Measurements from ENCODE around the gene MACROH2A1. TPM values are rescaled to one million over a fixed set of nuclear protein-coding genes. Genes with fewer than 3 reads are reported as not detected.

MACROH2A1 gene
- total RNA-seq, 1 experiment from 2014 or later, result 83.8 TPM

DNA sequence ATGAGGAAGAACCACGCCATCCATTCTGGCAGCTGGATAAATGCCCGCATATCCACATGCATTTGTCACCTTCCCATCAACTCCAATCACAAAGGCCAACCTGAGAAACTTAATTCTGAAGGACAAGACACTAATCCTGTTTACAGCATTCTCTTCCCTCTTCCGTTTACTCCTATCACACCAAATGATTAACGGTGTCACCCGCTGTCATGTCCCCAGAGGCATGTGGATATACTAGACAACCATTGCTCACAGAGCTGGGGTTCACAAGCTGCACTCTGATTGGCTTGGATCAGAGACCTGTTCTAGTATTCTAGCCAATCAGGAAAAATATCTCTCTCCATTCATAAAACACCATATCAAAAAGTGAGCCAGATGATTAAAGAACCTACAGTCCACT lies 3.6 kb downstream of the MACROH2A1 start (continued):
- TF ChIP-seq OVOL2 (CRISPR knock-in tag; IDR thresholded peaks at IDR 0.05; ENCODE audit: borderline replicate concordance), result no peak
- TF ChIP-seq, protein P1, sequence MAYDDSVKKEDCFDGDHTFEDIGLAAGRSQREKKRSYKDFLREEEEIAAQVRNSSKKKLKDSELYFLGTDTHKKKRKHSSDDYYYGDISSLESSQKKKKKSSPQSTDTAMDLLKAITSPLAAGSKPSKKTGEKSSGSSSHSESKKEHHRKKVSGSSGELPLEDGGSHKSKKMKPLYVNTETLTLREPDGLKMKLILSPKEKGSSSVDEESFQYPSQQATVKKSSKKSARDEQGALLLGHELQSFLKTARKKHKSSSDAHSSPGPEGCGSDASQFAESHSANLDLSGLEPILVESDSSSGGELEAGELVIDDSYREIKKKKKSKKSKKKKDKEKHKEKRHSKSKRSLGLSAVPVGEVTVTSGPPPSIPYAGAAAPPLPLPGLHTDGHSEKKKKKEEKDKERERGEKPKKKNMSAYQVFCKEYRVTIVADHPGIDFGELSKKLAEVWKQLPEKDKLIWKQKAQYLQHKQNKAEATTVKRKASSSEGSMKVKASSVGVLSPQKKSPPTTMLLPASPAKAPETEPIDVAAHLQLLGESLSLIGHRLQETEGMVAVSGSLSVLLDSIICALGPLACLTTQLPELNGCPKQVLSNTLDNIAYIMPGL (CRISPR knock-in tag; IDR thresholded peaks at IDR 0.05), result no peak
- no peak for TF ChIP-seq FOXP1 (CRISPR knock-in tag; IDR thresholded peaks at IDR 0.05; ENCODE audit: borderline replicate concordance)

DNA sequence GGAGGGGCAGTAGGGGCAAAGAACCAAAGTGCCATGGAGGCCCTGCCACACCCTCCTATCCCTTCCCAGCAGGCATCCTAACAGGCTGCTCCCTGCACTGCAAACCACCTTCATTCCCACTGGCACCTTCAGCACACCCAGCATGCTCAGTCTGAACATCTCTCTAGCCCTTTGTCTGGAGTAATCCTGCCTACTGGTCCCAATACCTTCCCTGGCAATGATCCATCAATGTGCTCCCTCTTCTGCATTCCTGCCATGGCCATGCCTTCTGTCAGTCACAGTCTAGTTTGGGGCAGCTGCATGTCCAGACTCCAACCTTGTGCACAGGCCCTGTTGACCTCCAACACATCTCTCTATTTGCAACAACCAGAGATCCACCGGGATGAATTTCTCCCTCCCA lies 4.9 kb downstream of the MACROH2A1 start:
- ChIA-PET CTCF (no interaction called here), POLR2A (no interaction called here)
- DNase-seq (ENCODE audit: low spot score) (no peak), ATAC-seq (no peak)
- Mint-ChIP-seq H3K4me3 (no peak overlapping the region), H3K27me3 (ENCODE audit: low read depth) (peaks cover 28% of the 10 kb centered on the region), H3K36me3 (peaks cover 7% of the 10 kb centered on the region; the same call in 1 of the 2 replicates), H3K4me1 (peaks cover 16% of the 10 kb centered on the region), H3K9me3 (no peaks in the 10 kb centered on the region), H3K27ac (no peak overlapping the region)
- TF ChIP-seq SMAD4 (CRISPR knock-in tag; IDR thresholded peaks at IDR 0.05) (no peak), OVOL2 (CRISPR knock-in tag; IDR thresholded peaks at IDR 0.05; ENCODE audit: borderline replicate concordance) (no peak), ELF4 (CRISPR knock-in tag; IDR thresholded peaks at IDR 0.05; ENCODE audit: low read depth) (no peak)
- TF ChIP-seq, protein P2, sequence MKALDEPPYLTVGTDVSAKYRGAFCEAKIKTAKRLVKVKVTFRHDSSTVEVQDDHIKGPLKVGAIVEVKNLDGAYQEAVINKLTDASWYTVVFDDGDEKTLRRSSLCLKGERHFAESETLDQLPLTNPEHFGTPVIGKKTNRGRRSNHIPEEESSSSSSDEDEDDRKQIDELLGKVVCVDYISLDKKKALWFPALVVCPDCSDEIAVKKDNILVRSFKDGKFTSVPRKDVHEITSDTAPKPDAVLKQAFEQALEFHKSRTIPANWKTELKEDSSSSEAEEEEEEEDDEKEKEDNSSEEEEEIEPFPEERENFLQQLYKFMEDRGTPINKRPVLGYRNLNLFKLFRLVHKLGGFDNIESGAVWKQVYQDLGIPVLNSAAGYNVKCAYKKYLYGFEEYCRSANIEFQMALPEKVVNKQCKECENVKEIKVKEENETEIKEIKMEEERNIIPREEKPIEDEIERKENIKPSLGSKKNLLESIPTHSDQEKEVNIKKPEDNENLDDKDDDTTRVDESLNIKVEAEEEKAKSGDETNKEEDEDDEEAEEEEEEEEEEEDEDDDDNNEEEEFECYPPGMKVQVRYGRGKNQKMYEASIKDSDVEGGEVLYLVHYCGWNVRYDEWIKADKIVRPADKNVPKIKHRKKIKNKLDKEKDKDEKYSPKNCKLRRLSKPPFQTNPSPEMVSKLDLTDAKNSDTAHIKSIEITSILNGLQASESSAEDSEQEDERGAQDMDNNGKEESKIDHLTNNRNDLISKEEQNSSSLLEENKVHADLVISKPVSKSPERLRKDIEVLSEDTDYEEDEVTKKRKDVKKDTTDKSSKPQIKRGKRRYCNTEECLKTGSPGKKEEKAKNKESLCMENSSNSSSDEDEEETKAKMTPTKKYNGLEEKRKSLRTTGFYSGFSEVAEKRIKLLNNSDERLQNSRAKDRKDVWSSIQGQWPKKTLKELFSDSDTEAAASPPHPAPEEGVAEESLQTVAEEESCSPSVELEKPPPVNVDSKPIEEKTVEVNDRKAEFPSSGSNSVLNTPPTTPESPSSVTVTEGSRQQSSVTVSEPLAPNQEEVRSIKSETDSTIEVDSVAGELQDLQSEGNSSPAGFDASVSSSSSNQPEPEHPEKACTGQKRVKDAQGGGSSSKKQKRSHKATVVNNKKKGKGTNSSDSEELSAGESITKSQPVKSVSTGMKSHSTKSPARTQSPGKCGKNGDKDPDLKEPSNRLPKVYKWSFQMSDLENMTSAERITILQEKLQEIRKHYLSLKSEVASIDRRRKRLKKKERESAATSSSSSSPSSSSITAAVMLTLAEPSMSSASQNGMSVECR (CRISPR knock-in tag; IDR thresholded peaks at IDR 0.05; ENCODE audit: borderline replicate concordance), result no peak
- TF ChIP-seq, protein P3, sequence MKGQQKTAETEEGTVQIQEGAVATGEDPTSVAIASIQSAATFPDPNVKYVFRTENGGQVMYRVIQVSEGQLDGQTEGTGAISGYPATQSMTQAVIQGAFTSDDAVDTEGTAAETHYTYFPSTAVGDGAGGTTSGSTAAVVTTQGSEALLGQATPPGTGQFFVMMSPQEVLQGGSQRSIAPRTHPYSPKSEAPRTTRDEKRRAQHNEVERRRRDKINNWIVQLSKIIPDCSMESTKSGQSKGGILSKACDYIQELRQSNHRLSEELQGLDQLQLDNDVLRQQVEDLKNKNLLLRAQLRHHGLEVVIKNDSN (CRISPR knock-in tag; IDR thresholded peaks at IDR 0.05), result no peak
- TF ChIP-seq, protein P1 (CRISPR knock-in tag; IDR thresholded peaks at IDR 0.05), result no peak
- TF ChIP-seq, protein P4, sequence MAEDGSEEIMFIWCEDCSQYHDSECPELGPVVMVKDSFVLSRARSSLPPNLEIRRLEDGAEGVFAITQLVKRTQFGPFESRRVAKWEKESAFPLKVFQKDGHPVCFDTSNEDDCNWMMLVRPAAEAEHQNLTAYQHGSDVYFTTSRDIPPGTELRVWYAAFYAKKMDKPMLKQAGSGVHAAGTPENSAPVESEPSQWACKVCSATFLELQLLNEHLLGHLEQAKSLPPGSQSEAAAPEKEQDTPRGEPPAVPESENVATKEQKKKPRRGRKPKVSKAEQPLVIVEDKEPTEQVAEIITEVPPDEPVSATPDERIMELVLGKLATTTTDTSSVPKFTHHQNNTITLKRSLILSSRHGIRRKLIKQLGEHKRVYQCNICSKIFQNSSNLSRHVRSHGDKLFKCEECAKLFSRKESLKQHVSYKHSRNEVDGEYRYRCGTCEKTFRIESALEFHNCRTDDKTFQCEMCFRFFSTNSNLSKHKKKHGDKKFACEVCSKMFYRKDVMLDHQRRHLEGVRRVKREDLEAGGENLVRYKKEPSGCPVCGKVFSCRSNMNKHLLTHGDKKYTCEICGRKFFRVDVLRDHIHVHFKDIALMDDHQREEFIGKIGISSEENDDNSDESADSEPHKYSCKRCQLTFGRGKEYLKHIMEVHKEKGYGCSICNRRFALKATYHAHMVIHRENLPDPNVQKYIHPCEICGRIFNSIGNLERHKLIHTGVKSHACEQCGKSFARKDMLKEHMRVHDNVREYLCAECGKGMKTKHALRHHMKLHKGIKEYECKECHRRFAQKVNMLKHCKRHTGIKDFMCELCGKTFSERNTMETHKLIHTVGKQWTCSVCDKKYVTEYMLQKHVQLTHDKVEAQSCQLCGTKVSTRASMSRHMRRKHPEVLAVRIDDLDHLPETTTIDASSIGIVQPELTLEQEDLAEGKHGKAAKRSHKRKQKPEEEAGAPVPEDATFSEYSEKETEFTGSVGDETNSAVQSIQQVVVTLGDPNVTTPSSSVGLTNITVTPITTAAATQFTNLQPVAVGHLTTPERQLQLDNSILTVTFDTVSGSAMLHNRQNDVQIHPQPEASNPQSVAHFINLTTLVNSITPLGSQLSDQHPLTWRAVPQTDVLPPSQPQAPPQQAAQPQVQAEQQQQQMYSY (CRISPR knock-in tag; IDR thresholded peaks at IDR 0.05), result no peak

DNA sequence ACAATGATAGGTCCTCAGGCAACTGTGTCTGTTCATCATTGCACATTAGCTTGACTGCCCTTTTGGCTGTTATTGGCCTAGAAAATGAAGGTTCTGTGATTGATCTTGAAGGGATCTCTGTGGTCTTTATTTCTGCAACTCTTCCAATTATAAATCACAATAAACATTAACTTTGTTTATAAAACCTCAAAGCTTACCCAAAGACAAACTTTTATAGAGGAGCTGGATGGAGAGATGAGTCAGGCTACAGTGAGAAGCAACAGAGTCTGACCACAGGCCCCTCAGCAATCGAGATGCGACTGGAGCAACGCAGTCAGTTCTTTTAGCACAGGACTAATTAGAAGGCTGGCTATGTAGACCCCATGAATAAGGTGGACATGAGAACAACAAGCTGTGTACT lies 5.3 kb downstream of the MACROH2A1 start:
- Mint-ChIP-seq H3K27ac (no peak overlapping the region), H3K27me3 (ENCODE audit: low read depth) (peaks cover 28% of the 10 kb centered on the region), H3K9me3 (no peaks in the 10 kb centered on the region), H3K4me3 (no peak overlapping the region), H3K4me1 (peaks cover 16% of the 10 kb centered on the region), H3K36me3 (peaks cover 7% of the 10 kb centered on the region; the same call in 1 of the 2 replicates)
- POLR2A ChIA-PET, result no interaction called here
- DNase-seq (ENCODE audit: low spot score), result no peak
- no peak for ATAC-seq
- CTCF ChIA-PET, result no interaction called here
- TF ChIP-seq, protein P5, sequence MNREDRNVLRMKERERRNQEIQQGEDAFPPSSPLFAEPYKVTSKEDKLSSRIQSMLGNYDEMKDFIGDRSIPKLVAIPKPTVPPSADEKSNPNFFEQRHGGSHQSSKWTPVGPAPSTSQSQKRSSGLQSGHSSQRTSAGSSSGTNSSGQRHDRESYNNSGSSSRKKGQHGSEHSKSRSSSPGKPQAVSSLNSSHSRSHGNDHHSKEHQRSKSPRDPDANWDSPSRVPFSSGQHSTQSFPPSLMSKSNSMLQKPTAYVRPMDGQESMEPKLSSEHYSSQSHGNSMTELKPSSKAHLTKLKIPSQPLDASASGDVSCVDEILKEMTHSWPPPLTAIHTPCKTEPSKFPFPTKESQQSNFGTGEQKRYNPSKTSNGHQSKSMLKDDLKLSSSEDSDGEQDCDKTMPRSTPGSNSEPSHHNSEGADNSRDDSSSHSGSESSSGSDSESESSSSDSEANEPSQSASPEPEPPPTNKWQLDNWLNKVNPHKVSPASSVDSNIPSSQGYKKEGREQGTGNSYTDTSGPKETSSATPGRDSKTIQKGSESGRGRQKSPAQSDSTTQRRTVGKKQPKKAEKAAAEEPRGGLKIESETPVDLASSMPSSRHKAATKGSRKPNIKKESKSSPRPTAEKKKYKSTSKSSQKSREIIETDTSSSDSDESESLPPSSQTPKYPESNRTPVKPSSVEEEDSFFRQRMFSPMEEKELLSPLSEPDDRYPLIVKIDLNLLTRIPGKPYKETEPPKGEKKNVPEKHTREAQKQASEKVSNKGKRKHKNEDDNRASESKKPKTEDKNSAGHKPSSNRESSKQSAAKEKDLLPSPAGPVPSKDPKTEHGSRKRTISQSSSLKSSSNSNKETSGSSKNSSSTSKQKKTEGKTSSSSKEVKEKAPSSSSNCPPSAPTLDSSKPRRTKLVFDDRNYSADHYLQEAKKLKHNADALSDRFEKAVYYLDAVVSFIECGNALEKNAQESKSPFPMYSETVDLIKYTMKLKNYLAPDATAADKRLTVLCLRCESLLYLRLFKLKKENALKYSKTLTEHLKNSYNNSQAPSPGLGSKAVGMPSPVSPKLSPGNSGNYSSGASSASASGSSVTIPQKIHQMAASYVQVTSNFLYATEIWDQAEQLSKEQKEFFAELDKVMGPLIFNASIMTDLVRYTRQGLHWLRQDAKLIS (CRISPR knock-in tag; IDR thresholded peaks at IDR 0.05; ENCODE audit: borderline replicate concordance), result no peak
- TF ChIP-seq TP53 (CRISPR knock-in tag; IDR thresholded peaks at IDR 0.05), result no peak
- TF ChIP-seq TCF7 (CRISPR knock-in tag; IDR thresholded peaks at IDR 0.05; ENCODE audit: low read depth), result no peak
